Keratinocyte (primary cell): ENCODE data around the gene IL10RA. TPM values are rescaled to one million over a fixed set of nuclear protein-coding genes. Genes with fewer than 3 reads are reported as not detected.

ENCODE experiments used
- DNase-seq: peaks from one replicate; pipeline ENCODE4 v3.0.0-alpha.2; 2011; ENCODE audit warnings: low read depth, missing footprints, low spot score
- FAIRE-seq: peaks from 2 replicates; lab custom pipeline; 2011; peaks lifted over from hg19 to GRCh38; lab: Jason Lieb, UNC
- H2AFZ ChIP-seq: 2 replicates; pipeline ENCODE4 v1.6.0; 2012; ENCODE audit warnings: low read length, control low read depth, inconsistent platforms; ENCODE audit not compliant: control insufficient read depth
- H3K27ac ChIP-seq: 2 replicates; pipeline ENCODE4 v1.5.1; 2011; ENCODE audit warnings: low read length; ENCODE audit not compliant: control insufficient read depth, insufficient read depth
- H3K27me3 ChIP-seq: 3 replicates; pipeline ENCODE4 v1.6.0; 2011; ENCODE audit warnings: low read length; ENCODE audit not compliant: control insufficient read depth, insufficient read depth; ENCODE audit errors: extremely low read depth
- H3K36me3 ChIP-seq, 2 experiments: 2 replicates in 1 of 2; 3 replicates in 1 of 2; pipeline ENCODE4 v1.5.1; 2011; ENCODE audit warnings: low read length in 2 of 2, mild to moderate bottlenecking in 1 of 2; ENCODE audit not compliant: control insufficient read depth in 2 of 2, insufficient read depth in 2 of 2; ENCODE audit errors: extremely low read depth in 1 of 2
- H3K4me1 ChIP-seq: 3 replicates; pipeline ENCODE4 v1.5.1; 2011; ENCODE audit warnings: low read length; ENCODE audit not compliant: control insufficient read depth, insufficient read depth; ENCODE audit errors: extremely low read depth
- H3K4me2 ChIP-seq: 3 replicates; pipeline ENCODE4 v1.6.0; 2011; ENCODE audit warnings: low read depth, low read length; ENCODE audit not compliant: control insufficient read depth, insufficient read depth; ENCODE audit errors: extremely low read depth
- H3K4me3 ChIP-seq, 3 experiments: fragments of 200-600 bp in 1 of 3; sonication (generic) in 1 of 3; 2 replicates in 2 of 3; 3 replicates in 1 of 3; pipeline ENCODE4 v1.5.1; 2011 to 2016; ENCODE audit warnings: low read length in 3 of 3, mild to moderate bottlenecking in 3 of 3, control low read depth in 2 of 3, inconsistent platforms in 1 of 3, low read depth in 1 of 3, mixed read lengths in 1 of 3, mixed run types in 1 of 3, moderate library complexity in 1 of 3; ENCODE audit not compliant: control insufficient read depth in 2 of 3, insufficient read depth in 2 of 3; ENCODE audit errors: extremely low read depth in 1 of 3
- H3K79me2 ChIP-seq: 2 replicates; pipeline ENCODE4 v1.6.0; 2012; ENCODE audit warnings: low read length; ENCODE audit not compliant: control insufficient read depth, insufficient read depth
- H3K9ac ChIP-seq: 3 replicates; pipeline ENCODE4 v1.6.0; 2011; ENCODE audit warnings: low read length; ENCODE audit not compliant: control insufficient read depth, insufficient read depth; ENCODE audit errors: extremely low read depth
- H3K9me1 ChIP-seq: 3 replicates; pipeline ENCODE4 v1.6.0; 2011; ENCODE audit warnings: low read length; ENCODE audit not compliant: control insufficient read depth, insufficient read depth; ENCODE audit errors: extremely low read depth
- H3K9me3 ChIP-seq: 2 replicates; pipeline ENCODE4 v1.5.1; 2012; ENCODE audit warnings: low read depth, low read length; ENCODE audit not compliant: control insufficient read depth
- H4K20me1 ChIP-seq: 3 replicates; pipeline ENCODE4 v1.6.0; 2011; ENCODE audit warnings: low read length; ENCODE audit not compliant: control insufficient read depth, insufficient read depth; ENCODE audit errors: extremely low read depth
- CTCF ChIP-seq, 3 experiments: IDR thresholded peaks in 1 of 3; conservative IDR thresholded peaks in 1 of 3; optimal IDR thresholded peaks in 1 of 3; 2 replicates in 2 of 3; 3 replicates in 1 of 3; pipeline versions ENCODE3 to v1.5.1; 2011; ENCODE audit warnings: low read length in 3 of 3, mild to moderate bottlenecking in 3 of 3, moderate library complexity in 2 of 3, control low read depth in 1 of 3, inconsistent platforms in 1 of 3; ENCODE audit not compliant: insufficient read depth in 2 of 3; ENCODE audit errors: extremely low read depth in 1 of 3
- EZH2 ChIP-seq: IDR thresholded peaks from one replicate; pipeline ENCODE4 v1.6.1; 2012; ENCODE audit warnings: inconsistent platforms, mild to moderate bottlenecking, low read length, moderate library complexity
- dilution Hi-C: fragments of 300-500 bp; cut with MboI; formaldehyde crosslinking; loops from one replicate; pipeline ENCODE4 v1.7.0; 2020; ENCODE audit warnings: low sequenced_read_pairs; ENCODE audit not compliant: extremely low pct_ligation_motif_present
- polyA plus RNA-seq, 5 experiments: library from polyadenylated mRNA; depleted of rRNA in 3 of 5; stranded (reverse) in 3 of 5; stranded (forward) in 1 of 5; unstranded in 1 of 5; fragments of >200 nt; gene quantifications; 1 replicate in 1 of 5; 2 replicates in 3 of 5; 3 replicates in 1 of 5; pipeline versions ENCODE4 v1.2.1 to v1.2.3, GENCODE V29; 2011 to 2012; ENCODE audit warnings: missing spikeins in 2 of 5, low read depth in 1 of 5, low replicate concordance in 1 of 5

IL10RA gene
- polyA plus RNA-seq, 1 donor (not counting 4 experiments of a cell fraction or from before 2014, with no cell fraction given): 0.04 TPM

GRCh38 chr11:118003456-118003855, 17.3 kb downstream of the IL10RA start:
- H3K36me3 ChIP-seq: no peaks in the 10 kb centered on the region
- no peak for TF ChIP-seq EZH2
- no peak for TF ChIP-seq CTCF (optimal IDR thresholded peaks at IDR 0.05 in 1 of 3, IDR thresholded peaks at IDR 0.05 in 1 of 3, conservative IDR thresholded peaks at IDR 0.05 in 1 of 3; ENCODE audit: extremely low read depth in 1 of 3, insufficient read depth in 2 of 3, low read length in 3 of 3)
- DNase-seq: no peak
- H3K27ac ChIP-seq: no peak overlapping the region
- H3K4me2 ChIP-seq: no peak overlapping the region
- no peak for FAIRE-seq
- dilution Hi-C loops: no loop called here
- H3K79me2 ChIP-seq: no peaks in the 10 kb centered on the region
- no peaks in the 10 kb centered on the region for H3K27me3 ChIP-seq
- H3K4me3 ChIP-seq: no peak overlapping the region
- no peaks in the 10 kb centered on the region for H3K9me3 ChIP-seq
- no peaks in the 10 kb centered on the region for H3K9me1 ChIP-seq
- no peaks in the 10 kb centered on the region for H4K20me1 ChIP-seq
- no peak overlapping the region for H2AFZ ChIP-seq
- H3K9ac ChIP-seq: no peak overlapping the region
- H3K4me1 ChIP-seq: peaks cover 3% of the 10 kb centered on the region

- no peak overlapping the region for H3K27ac ChIP-seq
- no peak for FAIRE-seq
- H3K9me3 ChIP-seq: no peaks in the 10 kb centered on the region
Measured at GRCh38 chr11:118004543-118005223, 18.5 kb downstream of the IL10RA start.

More at GRCh38 chr11:118004543-118005223, 18.5 kb downstream of the IL10RA start:
- DNase-seq: no peak
- no peak for TF ChIP-seq CTCF (optimal IDR thresholded peaks at IDR 0.05 in 1 of 3, IDR thresholded peaks at IDR 0.05 in 1 of 3, conservative IDR thresholded peaks at IDR 0.05 in 1 of 3; ENCODE audit: extremely low read depth in 1 of 3, insufficient read depth in 2 of 3, low read length in 3 of 3)
- TF ChIP-seq EZH2: no peak
- Histone ChIP-seq H3K79me2 (no peaks in the 10 kb centered on the region), H3K4me3 (no peak overlapping the region), H3K4me2 (no peak overlapping the region), H3K27me3 (no peaks in the 10 kb centered on the region), H3K9me1 (no peaks in the 10 kb centered on the region), H4K20me1 (no peaks in the 10 kb centered on the region), H3K36me3 (no peaks in the 10 kb centered on the region), H3K9ac (no peak overlapping the region), H3K4me1 (peaks cover 3% of the 10 kb centered on the region), H2AFZ (no peak overlapping the region)
- dilution Hi-C loops: no loop called here
